GM10266 (cell line): Measurements from ENCODE around the gene RUNX1.
A peak's percentile ranks its signal among the peaks of the same experiment; 100 is the strongest.
"Not testable (repeated sequence)": the region's sequence is repeated elsewhere in the genome, so short reads cannot be mapped to it uniquely, and the experiment has no call there.

Experiments used
- DNase-seq: peaks from one replicate; pipeline ENCODE4 v3.0.0; 2012; ENCODE audit errors: extremely low spot score
- CTCF ChIP-seq: IDR thresholded peaks from 2 replicates; pipeline ENCODE4 v1.5.1; 2012; ENCODE audit warnings: mild to moderate bottlenecking, low read depth; ENCODE audit not compliant: control insufficient read depth, insufficient read depth; ENCODE audit errors: missing control alignments

RUNX1 gene

GRCh38 chr21:34805157-34805556, 243.9 kb downstream of the RUNX1 start:
- TF ChIP-seq CTCF, result no peak
- no peak for DNase-seq

- DNase-seq, result not testable (repeated sequence)
These were observed 244.5 kb downstream of the RUNX1 start for GRCh38 chr21:34804584-34804983.

GRCh38 chr21:34803782-34804370, 245.2 kb downstream of the RUNX1 start:
- TF ChIP-seq CTCF, result no peak
- DNase-seq, result no peak

GRCh38 chr21:34802180-34802899, 246.8 kb downstream of the RUNX1 start:
- no peak for DNase-seq
- no peak for TF ChIP-seq CTCF

GRCh38 chr21:34801519-34802132, 247.5 kb downstream of the RUNX1 start:
- peak; percentile 61 for TF ChIP-seq CTCF
- DNase-seq, result peak; percentile 73

GRCh38 chr21:34800797-34801518, 248.1 kb downstream of the RUNX1 start:
- no peak for TF ChIP-seq CTCF
- no peak for DNase-seq

GRCh38 chr21:34799092-34799491, 250.0 kb downstream of the RUNX1 start:
- TF ChIP-seq CTCF, result no peak
- DNase-seq, result no peak
